Left kidney (tissue), 8 donors: ENCODE measurements around the gene PIGN. TPM values are rescaled to one million over a fixed set of nuclear protein-coding genes. Genes with fewer than 3 reads are reported as not detected.

Experiments used
- DNase-seq: peaks from one replicate; pipeline ENCODE4 v3.0.0-alpha.2; 2013
- long read RNA-seq, 8 donors: transcript quantifications; one replicate each; lab custom pipeline, GENCODE V29; 2026
- polyA plus RNA-seq: library from polyadenylated mRNA; unstranded; fragments of 120-200 nt; gene quantifications from one replicate; pipeline ENCODE4 v1.2.1, GENCODE V29; 2013; ENCODE audit not compliant: insufficient read length

Gene PIGN, protein sequence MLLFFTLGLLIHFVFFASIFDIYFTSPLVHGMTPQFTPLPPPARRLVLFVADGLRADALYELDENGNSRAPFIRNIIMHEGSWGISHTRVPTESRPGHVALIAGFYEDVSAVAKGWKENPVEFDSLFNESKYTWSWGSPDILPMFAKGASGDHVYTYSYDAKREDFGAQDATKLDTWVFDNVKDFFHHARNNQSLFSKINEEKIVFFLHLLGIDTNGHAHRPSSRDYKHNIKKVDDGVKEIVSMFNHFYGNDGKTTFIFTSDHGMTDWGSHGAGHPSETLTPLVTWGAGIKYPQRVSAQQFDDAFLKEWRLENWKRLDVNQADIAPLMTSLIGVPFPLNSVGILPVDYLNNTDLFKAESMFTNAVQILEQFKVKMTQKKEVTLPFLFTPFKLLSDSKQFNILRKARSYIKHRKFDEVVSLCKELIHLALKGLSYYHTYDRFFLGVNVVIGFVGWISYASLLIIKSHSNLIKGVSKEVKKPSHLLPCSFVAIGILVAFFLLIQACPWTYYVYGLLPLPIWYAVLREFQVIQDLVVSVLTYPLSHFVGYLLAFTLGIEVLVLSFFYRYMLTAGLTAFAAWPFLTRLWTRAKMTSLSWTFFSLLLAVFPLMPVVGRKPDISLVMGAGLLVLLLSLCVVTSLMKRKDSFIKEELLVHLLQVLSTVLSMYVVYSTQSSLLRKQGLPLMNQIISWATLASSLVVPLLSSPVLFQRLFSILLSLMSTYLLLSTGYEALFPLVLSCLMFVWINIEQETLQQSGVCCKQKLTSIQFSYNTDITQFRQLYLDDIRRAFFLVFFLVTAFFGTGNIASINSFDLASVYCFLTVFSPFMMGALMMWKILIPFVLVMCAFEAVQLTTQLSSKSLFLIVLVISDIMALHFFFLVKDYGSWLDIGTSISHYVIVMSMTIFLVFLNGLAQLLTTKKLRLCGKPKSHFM
- 30.3 TPM for polyA plus RNA-seq
- long read RNA-seq, donor 1, full-length matches to known transcripts = 3 of 3 reads
- long read RNA-seq, donor 1, partial matches to known transcripts = 0 of 3 reads
- long read RNA-seq, donor 1, other reads (novel, unspliced or antisense) = 0 of 3 reads
- long read RNA-seq, donor 2, full-length matches to known transcripts = 5 of 10 reads
- long read RNA-seq, donor 2, partial matches to known transcripts = 5 of 10 reads
- long read RNA-seq, donor 2, other reads (novel, unspliced or antisense) = 0 of 10 reads
- long read RNA-seq, donor 3, full-length matches to known transcripts = 2 of 2 reads
- long read RNA-seq, donor 3, partial matches to known transcripts = 0 of 2 reads
- long read RNA-seq, donor 3, other reads (novel, unspliced or antisense) = 0 of 2 reads
- long read RNA-seq, donor 4 = 0 reads
- long read RNA-seq, donor 5, full-length matches to known transcripts = 1 of 1 reads
- long read RNA-seq, donor 5, partial matches to known transcripts = 0 of 1 reads
- long read RNA-seq, donor 5, other reads (novel, unspliced or antisense) = 0 of 1 reads
- long read RNA-seq, donor 6, full-length matches to known transcripts = 5 of 5 reads
- long read RNA-seq, donor 6, partial matches to known transcripts = 0 of 5 reads
- long read RNA-seq, donor 6, other reads (novel, unspliced or antisense) = 0 of 5 reads
- long read RNA-seq, donor 7, full-length matches to known transcripts = 4 of 4 reads
- long read RNA-seq, donor 7, partial matches to known transcripts = 0 of 4 reads
- long read RNA-seq, donor 7, other reads (novel, unspliced or antisense) = 0 of 4 reads
- long read RNA-seq, donor 8, full-length matches to known transcripts = 1 of 1 reads
- long read RNA-seq, donor 8, partial matches to known transcripts = 0 of 1 reads
- long read RNA-seq, donor 8, other reads (novel, unspliced or antisense) = 0 of 1 reads

DNA sequence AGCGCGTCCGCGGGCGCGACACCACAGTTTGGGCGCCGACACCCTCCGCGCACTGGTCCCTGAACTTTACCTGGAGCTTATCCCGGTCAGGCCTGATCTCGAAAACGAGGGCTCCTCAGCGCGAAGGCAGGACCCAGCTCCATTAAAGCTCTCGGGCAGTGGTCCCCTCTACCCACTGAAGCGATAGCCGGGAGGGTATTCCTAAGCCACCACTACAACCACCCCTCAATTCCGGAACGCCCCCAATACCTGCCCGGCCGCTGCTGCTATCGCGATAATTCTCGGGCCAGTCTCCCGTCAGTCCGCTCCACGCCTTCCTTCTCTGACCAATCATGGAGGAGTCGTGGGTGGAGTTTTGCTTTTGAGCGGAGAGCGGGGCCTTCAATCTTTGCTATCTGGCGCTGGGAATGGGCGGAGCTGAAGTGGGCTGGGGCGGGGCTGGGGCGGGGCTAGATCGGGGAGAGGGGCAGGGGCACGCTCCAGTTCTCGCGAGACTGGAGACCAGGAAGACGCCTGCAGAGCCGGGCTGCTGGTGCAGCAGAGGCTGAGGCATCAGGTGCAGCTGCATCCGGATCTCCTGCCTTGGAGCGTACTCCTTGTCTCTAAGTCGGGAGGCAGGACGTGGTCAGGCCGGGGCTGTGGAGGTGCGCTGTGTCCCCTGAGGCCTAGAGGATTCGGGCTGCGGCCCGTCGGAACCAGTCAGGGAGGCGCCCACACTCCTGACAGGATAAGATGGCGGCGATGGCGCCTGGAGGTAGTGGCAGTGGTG is at the start of gene PIGN, which contains the start of gene RELCH:
TSS of gene PIGN (minus strand) at position 283 of the 769 bp plus-strand sequence. CDS start 25,703 bp downstream, outside the sequence.
TSS of gene RELCH (plus strand) at position 482 of the 769 bp plus-strand sequence. CDS start at position 733, 251 bp downstream.
- DNase-seq = peak; percentile 99

DNA sequence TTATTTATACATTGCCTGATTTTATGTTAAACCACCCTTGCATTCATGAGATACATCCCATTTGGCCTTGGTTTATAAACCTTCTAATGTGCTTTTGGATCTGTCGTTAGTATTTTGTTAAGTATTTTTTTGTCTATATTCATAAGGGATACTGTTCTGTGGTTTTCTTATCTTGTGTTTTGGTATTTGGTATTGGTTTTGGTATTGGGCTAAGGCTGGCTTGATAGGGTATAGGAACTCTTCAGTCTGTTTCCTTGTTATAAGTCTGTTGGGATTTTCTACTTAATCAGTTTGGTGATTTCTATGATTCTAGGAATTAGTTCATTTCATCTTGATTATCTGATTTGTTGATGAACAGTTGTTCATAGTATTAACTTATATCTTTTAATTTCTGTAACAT is 49.4 kb upstream of the PIGN start:
- no peak for DNase-seq

DNA sequence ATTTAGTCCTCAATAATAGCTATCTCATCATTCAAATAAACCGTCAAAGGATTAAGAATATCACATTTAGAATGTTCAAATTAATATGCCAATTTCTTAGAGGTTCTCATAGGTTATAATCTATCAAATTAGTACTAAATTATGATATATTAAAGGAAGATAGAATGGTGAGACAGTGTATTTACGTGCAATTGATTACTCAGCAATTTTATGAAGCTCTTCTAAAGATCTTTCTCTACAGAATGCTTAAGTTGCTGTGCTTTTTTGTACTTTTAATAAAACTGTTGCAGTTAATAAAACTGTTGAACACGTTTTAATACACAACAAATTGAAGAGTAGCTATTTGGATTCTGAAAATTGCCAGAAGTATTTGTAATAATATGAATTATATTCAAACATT is 39.2 kb upstream of the PIGN start:
- DNase-seq = no peak

DNA sequence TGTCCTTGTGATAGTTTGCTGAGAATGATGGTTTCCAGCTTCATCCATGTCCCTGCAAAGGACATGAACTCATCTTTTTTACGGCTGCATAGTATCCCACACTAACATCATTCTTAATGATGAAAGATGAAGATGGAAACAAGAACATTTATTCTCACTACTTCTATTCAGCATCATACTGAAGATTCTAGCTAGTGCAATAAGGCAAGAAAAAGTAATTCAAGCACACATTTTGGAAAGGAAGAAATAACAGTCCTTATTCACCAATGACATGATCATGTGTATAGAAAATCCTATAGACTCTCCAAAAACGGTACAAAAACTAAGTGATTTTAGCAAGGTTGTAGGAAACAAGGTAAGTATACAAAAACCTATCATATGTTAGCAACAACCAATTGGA is 37.4 kb upstream of the PIGN start:
- DNase-seq = no peak

DNA sequence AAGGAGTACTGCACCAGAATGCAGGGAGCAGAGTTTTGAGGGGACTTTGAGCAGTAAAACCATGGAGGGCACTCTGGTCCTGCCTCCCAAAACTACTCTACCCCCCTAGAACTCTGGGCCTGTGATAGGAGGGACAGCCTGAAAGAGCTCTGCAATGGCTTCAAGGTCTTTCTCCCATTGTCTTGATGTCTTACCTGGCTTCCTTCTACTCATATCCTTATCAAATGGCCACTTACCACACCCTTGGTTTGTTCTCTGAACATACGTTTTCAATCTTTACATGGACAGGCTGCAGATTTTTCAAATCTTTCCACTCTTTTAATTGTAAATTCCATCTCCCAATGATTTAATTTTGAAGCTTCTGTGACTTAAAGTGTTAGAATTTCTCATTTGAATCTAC is 27.9 kb upstream of the PIGN start:
- no peak for DNase-seq

DNA sequence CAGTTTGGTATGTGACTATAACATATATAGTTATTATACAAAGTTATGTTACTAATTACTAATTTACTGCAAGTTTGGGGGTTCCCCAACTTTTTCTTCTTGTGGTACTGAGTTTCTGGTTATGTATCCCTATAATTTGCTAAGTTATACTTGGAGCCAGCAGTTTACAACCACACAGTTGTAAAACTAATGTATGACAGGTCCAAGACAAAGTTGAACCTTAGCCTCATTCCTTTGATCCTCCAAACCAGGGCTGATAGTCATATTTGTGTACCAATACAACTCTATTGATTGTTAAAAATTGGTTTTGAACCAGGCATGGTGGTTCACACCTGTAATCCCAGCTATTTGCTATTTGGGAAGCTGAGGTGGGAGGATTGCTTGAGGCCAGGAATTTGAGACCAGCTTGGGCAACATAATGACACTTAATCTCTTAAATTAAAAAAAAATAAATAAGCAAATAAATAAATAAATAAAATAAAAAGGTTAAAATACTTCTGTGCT is 24.5 kb upstream of the PIGN start:
- no peak for DNase-seq

DNA sequence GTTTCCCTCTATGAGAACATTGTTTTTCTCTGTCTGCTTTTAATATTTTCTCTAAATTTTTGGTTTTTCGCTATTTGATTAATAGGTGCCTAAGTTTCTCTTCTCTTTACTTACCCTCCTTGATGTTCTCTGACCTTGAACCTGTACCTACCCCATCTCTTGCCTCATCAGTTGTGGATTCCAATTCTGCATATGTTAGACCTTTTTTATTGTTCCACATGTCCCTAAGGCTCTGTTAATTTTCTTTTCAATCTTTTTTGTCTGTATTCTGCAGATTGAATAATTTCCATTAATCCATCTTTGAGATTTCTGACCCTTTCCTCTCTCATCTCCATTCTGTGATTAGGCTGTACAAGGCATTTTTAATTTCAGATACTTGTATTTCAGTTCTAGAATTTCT is 23.3 kb upstream of the PIGN start:
- DNase-seq = no peak

DNA sequence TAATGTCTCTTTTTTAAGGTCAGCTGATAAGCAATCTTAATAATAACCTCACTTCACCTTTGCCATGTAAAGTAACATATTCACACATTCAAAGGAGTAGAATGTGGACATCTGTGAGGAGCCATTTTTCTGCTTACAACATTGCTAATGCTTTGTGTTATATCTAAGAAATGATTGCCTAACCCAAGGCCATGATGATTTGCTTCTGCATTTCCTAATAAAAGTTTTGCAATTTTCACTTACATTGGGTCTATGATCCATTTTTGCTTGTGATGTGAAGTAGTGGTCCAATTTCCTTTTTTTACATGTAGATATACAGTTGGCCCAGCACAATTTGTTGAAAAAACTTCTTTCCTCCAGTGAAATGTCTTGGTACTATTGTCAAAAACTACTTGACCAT is 22.2 kb upstream of the PIGN start:
- DNase-seq = no peak

DNA sequence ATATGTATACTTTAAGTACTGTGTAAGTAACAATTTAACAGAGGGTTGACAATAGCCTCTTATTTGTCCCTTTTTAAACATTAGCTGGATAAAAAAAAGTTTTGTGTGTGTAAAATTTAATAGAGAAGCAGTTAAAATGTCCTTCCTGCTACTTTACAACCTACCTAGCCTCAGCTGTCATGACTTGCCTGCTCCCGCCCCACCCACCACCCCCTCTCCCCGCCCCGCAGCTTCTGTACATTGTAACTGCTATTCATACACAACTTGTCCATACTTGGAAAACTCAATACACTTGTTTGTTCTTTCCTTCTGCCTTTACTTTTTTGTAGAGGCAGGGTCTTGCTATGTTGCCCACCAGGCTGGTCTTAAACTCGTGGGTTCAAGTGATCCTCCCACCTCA is 19.7 kb upstream of the PIGN start:
- no peak for DNase-seq

DNA sequence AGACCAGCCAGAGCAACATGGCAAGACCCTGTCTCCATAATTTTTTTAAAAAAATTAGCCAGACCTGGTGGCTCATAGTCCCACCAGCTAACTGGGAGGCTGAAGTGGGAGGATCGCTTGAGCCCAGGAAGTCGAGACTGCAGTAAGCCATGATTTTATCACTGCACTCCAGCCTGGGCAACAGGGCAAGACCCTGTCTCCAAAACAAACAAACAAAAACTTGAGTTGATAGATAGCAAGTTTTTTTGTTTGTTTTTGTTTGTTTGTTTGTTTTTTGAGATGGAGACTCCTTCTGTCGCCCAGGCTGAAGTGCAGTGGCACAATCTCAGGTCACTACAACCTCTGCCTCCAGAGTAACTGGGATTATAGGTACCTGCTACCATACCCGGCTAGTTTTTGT is 19.0 kb upstream of the PIGN start:
- no peak for DNase-seq

DNA sequence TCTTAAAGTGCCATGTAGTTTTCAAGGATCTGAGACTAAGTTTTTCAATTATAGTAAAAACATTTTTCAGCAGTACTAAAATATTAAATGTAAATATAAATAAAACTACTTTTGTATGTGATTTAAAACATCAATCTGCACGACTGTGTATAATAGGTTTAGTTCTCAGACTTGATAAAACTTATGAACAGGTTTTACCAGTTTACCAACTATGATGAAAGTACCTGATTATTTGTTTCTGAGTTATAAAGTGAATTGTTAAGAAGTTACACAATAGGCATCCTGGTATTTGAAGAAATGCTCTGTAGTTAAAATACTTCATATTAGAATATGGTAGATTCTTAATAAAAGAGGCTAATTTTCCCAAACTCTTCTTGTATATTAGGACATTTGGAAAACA is 15.0 kb upstream of the PIGN start:
- DNase-seq = no peak

DNA sequence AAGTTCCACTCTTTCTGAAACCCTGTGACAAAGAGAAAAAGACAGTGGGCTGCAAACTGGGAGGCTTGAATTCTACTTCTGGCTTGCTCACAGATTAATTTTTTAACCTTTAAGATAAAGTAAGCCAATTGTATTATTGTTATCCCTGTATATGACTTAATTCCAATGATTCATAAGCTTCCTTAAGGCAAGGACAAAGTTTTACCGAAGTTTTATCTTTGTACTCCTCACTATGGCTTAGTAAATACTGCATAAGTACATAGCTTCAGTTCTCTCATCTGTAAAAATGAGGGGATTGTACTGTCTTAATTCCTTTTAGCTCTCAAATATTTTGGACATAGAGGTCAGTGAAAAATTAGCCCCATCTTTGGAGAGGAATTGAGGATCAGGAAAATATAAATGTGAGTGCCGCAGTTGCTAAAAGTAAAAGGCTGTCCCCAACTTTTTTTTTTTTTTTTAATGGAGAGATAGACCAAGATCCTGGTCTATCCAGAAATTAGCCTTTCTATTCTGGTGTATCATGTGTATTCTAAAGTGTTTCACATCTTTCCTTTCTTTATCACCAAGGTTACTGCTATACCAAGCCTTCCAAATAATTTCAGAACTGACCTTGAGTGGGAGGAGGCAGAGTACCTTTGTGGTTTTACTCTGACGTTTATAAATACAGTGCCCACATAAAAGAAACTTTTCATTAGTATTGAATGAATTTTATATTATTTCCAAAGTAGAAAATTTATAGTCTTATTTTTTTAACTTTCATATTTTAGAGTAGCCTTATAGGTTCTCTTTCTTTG is 13.5 kb upstream of the PIGN start:
- DNase-seq = no peak

DNA sequence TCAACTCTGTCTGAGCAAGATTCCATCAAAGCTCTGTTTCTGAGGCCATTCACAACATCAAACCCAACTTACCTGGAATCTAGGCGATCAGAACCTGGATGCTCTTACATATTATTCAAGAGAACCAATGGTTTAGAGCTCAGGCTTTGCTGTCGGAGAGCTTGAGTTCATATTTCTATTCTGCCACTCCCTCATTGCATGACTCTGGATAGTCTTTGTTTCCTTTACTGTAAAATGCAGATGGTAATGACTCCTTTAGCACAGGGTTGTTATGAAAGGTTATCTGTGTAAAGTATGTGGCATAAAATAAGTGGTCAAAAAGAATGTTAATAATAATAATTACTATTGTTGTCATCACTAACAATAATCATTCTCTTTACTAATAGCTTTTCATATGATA is 12.8 kb upstream of the PIGN start:
- DNase-seq = no peak

DNA sequence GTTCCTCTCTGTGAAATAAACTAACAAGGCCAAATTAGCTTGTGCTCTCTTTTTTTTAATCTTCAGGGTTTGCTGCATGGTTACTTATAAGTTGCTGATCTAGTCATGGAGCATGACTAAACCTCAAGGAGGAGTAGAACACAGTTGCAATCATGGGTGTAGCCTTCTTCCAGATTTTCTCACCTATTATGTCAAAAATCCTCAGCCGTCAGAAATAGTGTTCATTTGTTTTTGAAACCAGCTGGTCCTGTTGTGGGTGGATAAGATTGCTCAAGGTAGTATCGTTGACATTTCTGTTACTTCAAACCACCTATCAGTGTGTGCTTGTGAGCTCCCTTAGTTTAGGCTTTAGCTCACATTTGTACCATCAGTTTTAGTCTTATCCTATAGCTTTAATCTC is 11.4 kb upstream of the PIGN start:
- DNase-seq = no peak

DNA sequence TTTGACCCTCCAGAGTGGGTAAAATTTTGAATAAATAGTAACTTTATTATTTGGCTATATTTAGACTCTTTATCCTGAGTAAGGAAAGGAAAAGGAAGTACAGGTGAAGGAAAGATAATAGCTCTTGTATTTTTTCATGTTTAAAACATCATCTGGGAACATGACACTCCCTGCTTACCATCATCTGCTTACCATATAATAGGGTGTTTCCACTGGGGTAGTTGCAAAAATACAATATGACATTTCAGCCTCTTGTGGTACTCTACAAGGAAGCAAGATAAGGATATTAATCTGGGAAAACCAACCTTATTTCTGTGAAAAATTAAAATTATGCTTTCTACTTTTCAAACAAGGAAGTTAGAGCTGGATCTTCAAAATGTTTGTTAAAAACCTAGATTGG is 10.1 kb upstream of the PIGN start:
- DNase-seq = no peak

DNA sequence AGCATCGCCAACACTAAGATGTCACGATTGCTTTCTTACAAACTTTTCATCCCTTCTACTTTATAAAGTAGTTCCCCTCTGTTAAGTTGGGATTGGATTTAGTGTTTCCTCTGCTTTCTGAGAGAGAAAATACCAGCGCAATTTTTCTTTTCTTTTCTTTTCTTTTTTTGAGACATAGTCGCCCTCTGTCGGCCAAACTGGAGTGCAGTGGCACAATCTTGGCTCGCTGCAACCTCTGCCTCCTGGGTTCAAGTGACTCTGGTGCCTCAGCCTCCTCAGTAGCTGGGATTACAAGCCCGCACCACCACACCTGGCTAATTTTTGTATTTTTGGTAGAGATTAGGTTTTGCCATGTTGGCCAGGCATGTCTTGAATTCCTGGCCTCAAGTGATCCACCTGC is 9.2 kb upstream of the PIGN start:
- DNase-seq = no peak

DNA sequence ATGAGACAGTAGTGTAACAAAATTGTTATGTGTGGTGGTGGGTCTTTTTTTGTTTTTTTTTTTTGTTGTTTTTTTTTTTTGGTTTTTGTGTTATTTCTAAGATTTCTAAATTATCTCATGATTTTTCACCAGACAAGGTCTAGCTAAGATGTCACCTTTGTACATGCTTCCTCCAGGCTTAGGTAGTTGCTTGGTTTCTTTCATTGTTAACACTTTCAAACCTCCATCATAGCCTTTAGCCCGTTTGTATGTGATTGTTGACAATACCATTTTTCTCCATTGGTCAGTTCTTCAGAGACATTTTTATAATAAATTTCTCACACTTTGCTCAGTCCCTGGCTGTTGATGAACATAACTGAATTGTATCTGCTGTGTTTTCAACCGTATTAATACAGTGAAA is 2.4 kb upstream of the PIGN start:
- no peak for DNase-seq

DNA sequence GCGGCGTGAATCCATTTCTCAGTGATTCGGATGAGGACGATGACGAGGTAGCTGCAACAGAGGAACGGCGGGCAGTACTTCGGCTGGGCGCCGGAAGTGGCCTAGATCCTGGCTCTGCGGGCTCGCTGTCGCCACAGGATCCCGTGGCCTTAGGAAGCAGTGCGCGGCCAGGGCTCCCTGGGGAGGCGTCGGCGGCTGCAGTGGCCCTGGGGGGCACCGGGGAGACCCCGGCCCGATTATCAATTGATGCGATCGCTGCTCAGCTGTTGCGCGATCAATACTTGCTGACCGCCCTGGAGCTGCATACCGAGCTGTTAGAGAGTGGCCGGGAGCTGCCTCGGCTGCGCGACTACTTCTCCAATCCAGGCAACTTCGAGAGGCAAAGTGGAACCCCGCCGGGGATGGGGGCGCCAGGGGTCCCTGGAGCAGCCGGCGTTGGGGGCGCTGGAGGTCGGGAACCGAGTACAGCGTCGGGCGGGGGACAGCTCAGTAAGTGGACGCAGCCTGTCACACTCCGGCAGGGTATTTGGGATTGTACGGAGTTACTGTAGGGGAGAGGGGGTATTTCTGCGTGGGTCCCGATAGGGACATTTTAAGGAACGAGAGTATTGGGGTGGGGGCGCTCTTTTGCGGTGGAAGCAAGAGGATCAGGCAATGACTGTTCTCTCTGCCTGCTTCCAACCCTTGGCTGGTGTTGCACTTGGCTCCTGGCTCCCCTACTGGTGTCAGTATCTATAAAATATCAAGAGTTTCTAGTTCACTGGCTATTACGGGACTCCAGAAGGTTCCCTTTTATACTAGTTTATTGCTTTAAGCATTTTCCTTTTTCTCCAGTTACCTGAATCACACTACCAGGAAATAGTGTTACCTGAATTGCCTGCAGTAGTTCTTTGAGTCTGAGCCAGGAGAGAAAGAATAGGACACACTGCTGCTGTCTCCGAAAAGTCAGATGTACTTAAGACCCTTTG is 971 bp upstream of the PIGN start:
- DNase-seq = peak; percentile 24
